WTC11 (cell line): ENCODE measurements around the gene B4GALT2. TPM values are rescaled to one million over a fixed set of nuclear protein-coding genes. Genes with fewer than 3 reads are reported as not detected.
A peak's percentile ranks its signal among the peaks of the same experiment; 100 is the strongest.

Source experiments
- ATAC-seq: fragments of 200-7000 bp; cut with Tn5 transposase; 2 replicates; pipeline ENCODE4 v1.10.0; 2021; ENCODE audit warnings: mild to moderate bottlenecking, moderate library complexity
- CTCF ChIA-PET: fragments of 300-600 bp; sonication (Branson Sonifier 250); formaldehyde crosslinking; loops from one replicate; lab custom pipeline; 2021; ENCODE audit warnings: antibody characterized with exemption; lab: Charles Lee
- POLR2A ChIA-PET: fragments of 350-600 bp; sonication (Branson Sonifier 250); formaldehyde crosslinking; loops from one replicate; lab custom pipeline; 2021; ENCODE audit warnings: antibody characterized with exemption; lab: Charles Lee
- DNase-seq: peaks from one replicate; pipeline ENCODE4 v3.0.0; 2021; ENCODE audit warnings: low spot score
- H3K27ac Mint-ChIP-seq: 2 replicates; pipeline ENCODE4 v1.8.0; 2021; ENCODE audit warnings: mixed read lengths
- H3K27me3 Mint-ChIP-seq: 2 replicates; pipeline ENCODE4 v1.8.0; 2021; ENCODE audit warnings: low read depth, mild to moderate bottlenecking, moderate library complexity, mixed read lengths
- H3K36me3 Mint-ChIP-seq: 2 replicates; pipeline ENCODE4 v1.8.0; 2021; ENCODE audit warnings: mixed read lengths
- H3K4me1 Mint-ChIP-seq: 2 replicates; pipeline ENCODE4 v1.8.0; 2022; ENCODE audit warnings: mixed read lengths
- H3K4me3 Mint-ChIP-seq: 2 replicates; pipeline ENCODE4 v1.8.0; 2021; ENCODE audit warnings: mild to moderate bottlenecking, moderate library complexity, mixed read lengths
- H3K9me3 Mint-ChIP-seq: 2 replicates; pipeline ENCODE4 v1.8.0; 2021; ENCODE audit warnings: mixed read lengths
- CREM ChIP-seq: sonication (generic); formaldehyde crosslinking; IDR thresholded peaks from 2 replicates; pipeline ENCODE4 v1.8.1; 2022; ENCODE audit warnings: mild to moderate bottlenecking, missing genetic modification reagents, moderate library complexity
- ERG ChIP-seq: fragments of 250-450 bp; sonication (Bioruptor Pico); IDR thresholded peaks from 2 replicates; pipeline ENCODE4 v1.8.0; 2021; ENCODE audit warnings: mild to moderate bottlenecking
- ETV6 ChIP-seq: sonication (generic); formaldehyde crosslinking; IDR thresholded peaks from 2 replicates; pipeline ENCODE4 v1.8.1; 2022; ENCODE audit warnings: mild to moderate bottlenecking, missing genetic modification reagents
- FOXK1 ChIP-seq: sonication (generic); formaldehyde crosslinking; IDR thresholded peaks from 2 replicates; pipeline ENCODE4 v1.8.0; 2022; ENCODE audit warnings: mild to moderate bottlenecking, moderate library complexity, missing genetic modification reagents
- FOXP1 ChIP-seq: sonication (generic); formaldehyde crosslinking; IDR thresholded peaks from 2 replicates; pipeline ENCODE4 v1.8.0; 2022; ENCODE audit warnings: missing genetic modification reagents, mild to moderate bottlenecking, moderate library complexity, borderline replicate concordance
- GABPB1 ChIP-seq: sonication (generic); formaldehyde crosslinking; IDR thresholded peaks from 2 replicates; pipeline ENCODE4 v1.8.1; 2023; ENCODE audit warnings: mild to moderate bottlenecking, missing genetic modification reagents
- GRHL2 ChIP-seq: fragments of 250-450 bp; sonication (Bioruptor Pico); IDR thresholded peaks from 2 replicates; pipeline ENCODE4 v1.8.0; 2022; ENCODE audit warnings: mild to moderate bottlenecking, moderate library complexity; ENCODE audit not compliant: insufficient replicate concordance, severe bottlenecking
- GTF2I ChIP-seq: fragments of 250-450 bp; sonication (Bioruptor Pico); conservative IDR thresholded peaks from 2 replicates; pipeline ENCODE4 v1.4.0; 2021; ENCODE audit warnings: mild to moderate bottlenecking
- IRF2 ChIP-seq: sonication (generic); formaldehyde crosslinking; IDR thresholded peaks from 2 replicates; pipeline ENCODE4 v1.8.0; 2022; ENCODE audit warnings: low read depth, missing genetic modification reagents, borderline replicate concordance
- JAZF1 ChIP-seq: fragments of 250-450 bp; sonication (Bioruptor Pico); IDR thresholded peaks from 2 replicates; pipeline ENCODE4 v1.9.0; 2021; ENCODE audit warnings: moderate library complexity, mild to moderate bottlenecking, inconsistent platforms
- KAT7 ChIP-seq: sonication (generic); formaldehyde crosslinking; IDR thresholded peaks from 2 replicates; pipeline ENCODE4 v1.8.1; 2023; ENCODE audit warnings: missing genetic modification reagents, mild to moderate bottlenecking, borderline replicate concordance
- MAX ChIP-seq: sonication (generic); formaldehyde crosslinking; IDR thresholded peaks from 2 replicates; pipeline ENCODE4 v1.8.0; 2022; ENCODE audit warnings: mild to moderate bottlenecking, missing genetic modification reagents
- MYBL2 ChIP-seq: sonication (generic); formaldehyde crosslinking; IDR thresholded peaks from 2 replicates; pipeline ENCODE4 v1.8.1; 2023; ENCODE audit warnings: mild to moderate bottlenecking, moderate library complexity, missing genetic modification reagents
- NR1H2 ChIP-seq: sonication (generic); formaldehyde crosslinking; IDR thresholded peaks from 2 replicates; pipeline ENCODE4 v1.9.0; 2021; ENCODE audit warnings: mild to moderate bottlenecking, moderate library complexity, missing genetic modification reagents
- NR3C1 ChIP-seq: sonication (generic); formaldehyde crosslinking; conservative IDR thresholded peaks from 2 replicates; pipeline ENCODE4 v1.8.1; 2023; ENCODE audit warnings: low read depth, mild to moderate bottlenecking, missing genetic modification reagents
- OVOL2 ChIP-seq: fragments of 250-450 bp; sonication (Bioruptor Pico); IDR thresholded peaks from 2 replicates; pipeline ENCODE4 v1.9.0; 2021; ENCODE audit warnings: mild to moderate bottlenecking, borderline replicate concordance
- SMAD3 ChIP-seq: sonication (generic); formaldehyde crosslinking; IDR thresholded peaks from 2 replicates; pipeline ENCODE4 v1.8.0; 2022; ENCODE audit warnings: missing genetic modification reagents, mild to moderate bottlenecking, borderline replicate concordance
- SMAD4 ChIP-seq: sonication (generic); formaldehyde crosslinking; IDR thresholded peaks from 2 replicates; pipeline ENCODE4 v1.8.0; 2022; ENCODE audit warnings: mild to moderate bottlenecking, missing genetic modification reagents
- TEAD1 ChIP-seq: sonication (generic); formaldehyde crosslinking; IDR thresholded peaks from 2 replicates; pipeline ENCODE4 v1.8.0; 2022; ENCODE audit warnings: mild to moderate bottlenecking, missing genetic modification reagents
- TP53 ChIP-seq: sonication (generic); formaldehyde crosslinking; IDR thresholded peaks from 2 replicates; pipeline ENCODE4 v1.8.1; 2023; ENCODE audit warnings: mild to moderate bottlenecking, missing genetic modification reagents
- USF2 ChIP-seq: sonication (generic); formaldehyde crosslinking; IDR thresholded peaks from 2 replicates; pipeline ENCODE4 v1.8.1; 2023; ENCODE audit warnings: mild to moderate bottlenecking, missing genetic modification reagents, moderate library complexity
- ZNF121 ChIP-seq: sonication (generic); formaldehyde crosslinking; IDR thresholded peaks from 2 replicates; pipeline ENCODE4 v1.8.0; 2023; ENCODE audit warnings: missing genetic modification reagents
- ZNF138 ChIP-seq: sonication (generic); formaldehyde crosslinking; conservative IDR thresholded peaks from 2 replicates; pipeline ENCODE4 v1.8.1; 2022; ENCODE audit warnings: mild to moderate bottlenecking, moderate library complexity, missing genetic modification reagents
- ZNF232 ChIP-seq: sonication (generic); formaldehyde crosslinking; IDR thresholded peaks from 2 replicates; pipeline ENCODE4 v1.8.0; 2022; ENCODE audit warnings: mild to moderate bottlenecking, missing genetic modification reagents
- ZNF263 ChIP-seq: sonication (generic); formaldehyde crosslinking; IDR thresholded peaks from 2 replicates; pipeline ENCODE4 v1.8.1; 2022; ENCODE audit warnings: low read depth, mild to moderate bottlenecking, moderate library complexity, missing genetic modification reagents
- ZNF425 ChIP-seq: fragments of 250-450 bp; sonication (Bioruptor Pico); conservative IDR thresholded peaks from 2 replicates; pipeline ENCODE4 v1.9.0; 2021; ENCODE audit warnings: mild to moderate bottlenecking
- total RNA-seq: library from RNA; stranded (reverse); gene quantifications from 3 replicates; pipeline ENCODE4 v1.2.3, GENCODE V29; 2021

Gene B4GALT2
- total RNA-seq, 1 experiment from 2014 or later, result 66.7 TPM

- no peak for DNase-seq
- Mint-ChIP-seq H3K27me3 (no peaks in the 10 kb centered on the region; the same call in 1 of the 2 replicates), H3K9me3 (no peaks in the 10 kb centered on the region), H3K27ac (no peak overlapping the region), H3K4me3 (peak overlapping the region; percentile 89), H3K4me1 (peaks cover 41% of the 10 kb centered on the region), H3K36me3 (peaks cover 27% of the 10 kb centered on the region)
- TF ChIP-seq NR3C1 (CRISPR knock-in tag) (no peak), TP53 (CRISPR knock-in tag) (no peak), GABPB1 (CRISPR knock-in tag) (peak; percentile 74)
- ChIA-PET POLR2A (interaction anchor here (0.7 kb wide), 1 partner anchor 73 kb away, joined by 4 read pairs; no protein-coding TSS in a partner anchor), CTCF (interaction anchor here (1.1 to 1.7 kb wide), 2 partner anchors 44 to 215 kb away, joined by 7 to 8 read pairs; no protein-coding TSS in a partner anchor)
- no peak for ATAC-seq
Measured at GRCh38 chr1:43978264-43978550, 803 bp upstream of the B4GALT2 start.

- DNase-seq, result no peak
- Mint-ChIP-seq H3K4me1 (peaks cover 31% of the 10 kb centered on the region), H3K36me3 (peaks cover 25% of the 10 kb centered on the region), H3K27me3 (no peaks in the 10 kb centered on the region; the same call in 1 of the 2 replicates), H3K27ac (no peak overlapping the region), H3K4me3 (no peak overlapping the region), H3K9me3 (no peaks in the 10 kb centered on the region)
- no peak for ATAC-seq
- ChIA-PET CTCF (interaction anchor here (1.1 kb wide), 1 partner anchor 13 kb away, joined by 4 read pairs; no protein-coding TSS in a partner anchor), POLR2A (no interaction called here)
- TF ChIP-seq ZNF138 (no peak), ZNF121 (CRISPR knock-in tag) (no peak), GTF2I (CRISPR knock-in tag) (no peak), ETV6 (CRISPR knock-in tag) (no peak), IRF2 (no peak), ZNF232 (CRISPR knock-in tag) (no peak), ZNF425 (CRISPR knock-in tag) (no peak), KAT7 (CRISPR knock-in tag) (no peak), ZNF263 (CRISPR knock-in tag) (no peak), NR1H2 (CRISPR knock-in tag) (no peak)
Measured at GRCh38 chr1:43979261-43979527, 184 bp downstream of the B4GALT2 start.

GRCh38 chr1:43979528-43980254 lies 681 bp downstream of the B4GALT2 start:
- H3K36me3 Mint-ChIP-seq, result peaks cover 25% of the 10 kb centered on the region
- peaks cover 31% of the 10 kb centered on the region for H3K4me1 Mint-ChIP-seq
- DNase-seq (peak; percentile 49), ATAC-seq (no peak)
- H3K9me3 Mint-ChIP-seq, result no peaks in the 10 kb centered on the region
- H3K27me3 Mint-ChIP-seq, result no peaks in the 10 kb centered on the region; the same call in 1 of the 2 replicates
- CTCF ChIA-PET, result interaction anchor here (1.1 kb wide), 1 partner anchor 13 kb away, joined by 4 read pairs; no protein-coding TSS in a partner anchor
- POLR2A ChIA-PET, result interaction anchor here (0.6 kb wide), 1 partner anchor 9 kb away, joined by 3 read pairs; no protein-coding TSS in a partner anchor
- H3K4me3 Mint-ChIP-seq, result peak overlapping the region; percentile 84
- peak overlapping the region; percentile 22; the same call in 1 of the 2 replicates for H3K27ac Mint-ChIP-seq
- no peak for TF ChIP-seq CREM (CRISPR knock-in tag)
- no peak for TF ChIP-seq ZNF121 (CRISPR knock-in tag)
- peak; percentile 79 for TF ChIP-seq USF2 (CRISPR knock-in tag)
- no peak for TF ChIP-seq GRHL2
- no peak for TF ChIP-seq ETV6 (CRISPR knock-in tag)
- no peak for TF ChIP-seq ZNF263 (CRISPR knock-in tag)
- peak; percentile 82 for TF ChIP-seq MAX (CRISPR knock-in tag)
- peak; percentile 34; the same call in 1 of the 2 replicates for TF ChIP-seq FOXK1
- TF ChIP-seq MYBL2 (CRISPR knock-in tag), result no peak
- no peak for TF ChIP-seq SMAD4 (CRISPR knock-in tag)
- TF ChIP-seq TEAD1 (CRISPR knock-in tag), result 0 out of 2 replicates have a peak, but pooled peaks have one; percentile 2
- peak; percentile 59; the same call in 1 of the 2 replicates for TF ChIP-seq SMAD3 (CRISPR knock-in tag)
- no peak for TF ChIP-seq GTF2I (CRISPR knock-in tag)
- no peak for TF ChIP-seq JAZF1
- TF ChIP-seq FOXP1 (CRISPR knock-in tag), result peak; percentile 44; the same call in 1 of the 2 replicates
- no peak for TF ChIP-seq NR1H2 (CRISPR knock-in tag)
- TF ChIP-seq OVOL2, result no peak
- no peak for TF ChIP-seq ERG (CRISPR knock-in tag)
